ENCODE measurements around the gene PPARG.
A peak's percentile ranks its signal among the peaks of the same experiment; 100 is the strongest.

The PPARG gene

DNA sequence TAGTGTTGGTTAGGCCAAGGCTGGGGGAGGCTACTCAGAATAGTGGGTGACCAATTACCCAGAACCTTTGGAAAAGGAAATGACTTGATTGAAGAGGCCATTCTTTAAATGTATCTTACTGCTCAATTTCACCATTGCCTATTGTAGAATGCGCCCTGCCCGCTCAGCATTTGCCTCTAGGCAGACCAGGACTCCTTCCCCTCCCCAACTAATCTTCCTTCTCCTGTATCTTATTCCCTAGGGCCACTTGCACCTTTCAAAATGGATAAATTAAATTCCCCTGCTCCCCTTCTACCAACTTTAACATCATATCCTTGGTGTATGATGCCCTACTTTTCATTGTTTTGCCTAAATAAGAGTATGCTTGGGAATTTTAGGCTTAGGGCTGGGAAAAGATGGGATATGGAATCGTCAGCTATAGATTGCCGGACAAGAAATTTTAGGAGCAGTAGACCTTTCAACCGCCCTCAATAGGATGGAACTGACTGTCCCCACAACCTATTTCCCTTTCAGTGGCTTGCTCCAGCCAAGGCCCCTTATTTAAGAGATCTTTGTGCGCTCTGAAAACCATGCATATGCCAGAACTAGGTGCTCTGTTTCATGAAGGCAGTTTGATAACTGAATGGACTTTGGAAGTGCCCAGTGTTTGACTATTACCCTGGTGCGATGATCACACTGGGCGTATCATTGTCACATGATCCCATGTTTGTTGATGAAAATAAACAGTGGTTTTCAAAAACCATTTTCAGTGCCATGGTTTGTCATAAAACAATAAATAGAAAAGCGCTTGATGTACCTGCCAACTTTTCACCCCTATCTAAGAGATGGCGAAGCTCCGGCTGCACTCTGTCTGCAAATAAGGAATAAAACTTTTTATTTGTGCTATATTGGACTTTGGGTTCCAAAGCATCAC, 121.1 kb downstream of the PPARG start:
- no peaks in the 10 kb centered on the region for H3K27me3 ChIP-seq (ENCODE audit: insufficient read depth, poor library complexity, severe bottlenecking)
- no peak for DNase-seq (ENCODE audit: low read depth in 1 of 2, low spot score in 1 of 2)
- no peak overlapping the region for H3K27ac ChIP-seq (replicated peaks)
- TF ChIP-seq POLR2AphosphoS5 (IDR thresholded peaks at IDR 0.05; ENCODE audit: low read depth) (no peak), SPI1 (IDR thresholded peaks at IDR 0.05; ENCODE audit: borderline replicate concordance, low read depth) (no peak), GABPA (IDR thresholded peaks at IDR 0.05; ENCODE audit: low read depth) (no peak)
- TF ChIP-seq, protein P1, sequence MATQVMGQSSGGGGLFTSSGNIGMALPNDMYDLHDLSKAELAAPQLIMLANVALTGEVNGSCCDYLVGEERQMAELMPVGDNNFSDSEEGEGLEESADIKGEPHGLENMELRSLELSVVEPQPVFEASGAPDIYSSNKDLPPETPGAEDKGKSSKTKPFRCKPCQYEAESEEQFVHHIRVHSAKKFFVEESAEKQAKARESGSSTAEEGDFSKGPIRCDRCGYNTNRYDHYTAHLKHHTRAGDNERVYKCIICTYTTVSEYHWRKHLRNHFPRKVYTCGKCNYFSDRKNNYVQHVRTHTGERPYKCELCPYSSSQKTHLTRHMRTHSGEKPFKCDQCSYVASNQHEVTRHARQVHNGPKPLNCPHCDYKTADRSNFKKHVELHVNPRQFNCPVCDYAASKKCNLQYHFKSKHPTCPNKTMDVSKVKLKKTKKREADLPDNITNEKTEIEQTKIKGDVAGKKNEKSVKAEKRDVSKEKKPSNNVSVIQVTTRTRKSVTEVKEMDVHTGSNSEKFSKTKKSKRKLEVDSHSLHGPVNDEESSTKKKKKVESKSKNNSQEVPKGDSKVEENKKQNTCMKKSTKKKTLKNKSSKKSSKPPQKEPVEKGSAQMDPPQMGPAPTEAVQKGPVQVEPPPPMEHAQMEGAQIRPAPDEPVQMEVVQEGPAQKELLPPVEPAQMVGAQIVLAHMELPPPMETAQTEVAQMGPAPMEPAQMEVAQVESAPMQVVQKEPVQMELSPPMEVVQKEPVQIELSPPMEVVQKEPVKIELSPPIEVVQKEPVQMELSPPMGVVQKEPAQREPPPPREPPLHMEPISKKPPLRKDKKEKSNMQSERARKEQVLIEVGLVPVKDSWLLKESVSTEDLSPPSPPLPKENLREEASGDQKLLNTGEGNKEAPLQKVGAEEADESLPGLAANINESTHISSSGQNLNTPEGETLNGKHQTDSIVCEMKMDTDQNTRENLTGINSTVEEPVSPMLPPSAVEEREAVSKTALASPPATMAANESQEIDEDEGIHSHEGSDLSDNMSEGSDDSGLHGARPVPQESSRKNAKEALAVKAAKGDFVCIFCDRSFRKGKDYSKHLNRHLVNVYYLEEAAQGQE (IDR thresholded peaks at IDR 0.05; ENCODE audit: insufficient replicate concordance, low read depth): no peak
- TF ChIP-seq, protein P2, sequence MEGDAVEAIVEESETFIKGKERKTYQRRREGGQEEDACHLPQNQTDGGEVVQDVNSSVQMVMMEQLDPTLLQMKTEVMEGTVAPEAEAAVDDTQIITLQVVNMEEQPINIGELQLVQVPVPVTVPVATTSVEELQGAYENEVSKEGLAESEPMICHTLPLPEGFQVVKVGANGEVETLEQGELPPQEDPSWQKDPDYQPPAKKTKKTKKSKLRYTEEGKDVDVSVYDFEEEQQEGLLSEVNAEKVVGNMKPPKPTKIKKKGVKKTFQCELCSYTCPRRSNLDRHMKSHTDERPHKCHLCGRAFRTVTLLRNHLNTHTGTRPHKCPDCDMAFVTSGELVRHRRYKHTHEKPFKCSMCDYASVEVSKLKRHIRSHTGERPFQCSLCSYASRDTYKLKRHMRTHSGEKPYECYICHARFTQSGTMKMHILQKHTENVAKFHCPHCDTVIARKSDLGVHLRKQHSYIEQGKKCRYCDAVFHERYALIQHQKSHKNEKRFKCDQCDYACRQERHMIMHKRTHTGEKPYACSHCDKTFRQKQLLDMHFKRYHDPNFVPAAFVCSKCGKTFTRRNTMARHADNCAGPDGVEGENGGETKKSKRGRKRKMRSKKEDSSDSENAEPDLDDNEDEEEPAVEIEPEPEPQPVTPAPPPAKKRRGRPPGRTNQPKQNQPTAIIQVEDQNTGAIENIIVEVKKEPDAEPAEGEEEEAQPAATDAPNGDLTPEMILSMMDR (IDR thresholded peaks at IDR 0.05; ENCODE audit: insufficient read depth, low read length): no peak
- H3K4me3 ChIP-seq (replicated peaks; ENCODE audit: insufficient read depth, low read length): no peak overlapping the region

DNA sequence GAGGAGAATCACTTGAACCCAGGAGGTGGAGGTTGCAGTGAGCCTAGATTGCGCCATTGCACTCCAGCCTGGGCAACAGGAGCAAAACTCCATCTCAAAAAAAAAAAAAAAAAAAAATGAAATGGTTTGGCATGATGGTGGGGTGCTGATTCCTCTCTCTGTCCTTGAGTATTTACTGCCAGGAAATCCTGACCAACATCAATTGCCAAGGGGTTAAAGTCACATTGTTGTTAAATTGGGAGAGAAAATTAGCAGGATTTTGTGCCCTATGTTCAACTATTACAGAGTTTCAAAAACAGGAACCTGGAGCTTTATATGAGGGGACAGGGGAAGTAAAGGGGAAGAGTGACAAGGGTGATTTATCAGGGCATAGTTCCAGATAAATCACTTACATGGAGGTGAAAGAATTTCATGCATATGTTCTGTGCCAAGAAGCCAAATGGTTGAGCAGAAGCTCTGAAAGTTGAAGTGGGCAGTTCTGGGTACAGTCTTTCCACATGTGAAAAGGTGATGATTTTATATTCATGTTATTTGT, 124.9 kb downstream of the PPARG start:
- TF ChIP-seq GABPA (IDR thresholded peaks at IDR 0.05; ENCODE audit: low read depth) (no peak), POLR2AphosphoS5 (IDR thresholded peaks at IDR 0.05; ENCODE audit: low read depth) (no peak), SPI1 (IDR thresholded peaks at IDR 0.05; ENCODE audit: borderline replicate concordance, low read depth) (peak; percentile 73; the same call in 1 of the 2 replicates)
- TF ChIP-seq, protein P1 (IDR thresholded peaks at IDR 0.05; ENCODE audit: insufficient replicate concordance, low read depth): no peak
- TF ChIP-seq, protein P2 (IDR thresholded peaks at IDR 0.05; ENCODE audit: insufficient read depth, low read length): no peak
- peak in 1 of 2 experiments; percentile 16 for DNase-seq (ENCODE audit: low read depth in 1 of 2, low spot score in 1 of 2)
- Histone ChIP-seq H3K27me3 (ENCODE audit: insufficient read depth, poor library complexity, severe bottlenecking) (no peaks in the 10 kb centered on the region), H3K27ac (replicated peaks) (no peak overlapping the region), H3K4me3 (replicated peaks; ENCODE audit: insufficient read depth, low read length) (no peak overlapping the region)

DNA sequence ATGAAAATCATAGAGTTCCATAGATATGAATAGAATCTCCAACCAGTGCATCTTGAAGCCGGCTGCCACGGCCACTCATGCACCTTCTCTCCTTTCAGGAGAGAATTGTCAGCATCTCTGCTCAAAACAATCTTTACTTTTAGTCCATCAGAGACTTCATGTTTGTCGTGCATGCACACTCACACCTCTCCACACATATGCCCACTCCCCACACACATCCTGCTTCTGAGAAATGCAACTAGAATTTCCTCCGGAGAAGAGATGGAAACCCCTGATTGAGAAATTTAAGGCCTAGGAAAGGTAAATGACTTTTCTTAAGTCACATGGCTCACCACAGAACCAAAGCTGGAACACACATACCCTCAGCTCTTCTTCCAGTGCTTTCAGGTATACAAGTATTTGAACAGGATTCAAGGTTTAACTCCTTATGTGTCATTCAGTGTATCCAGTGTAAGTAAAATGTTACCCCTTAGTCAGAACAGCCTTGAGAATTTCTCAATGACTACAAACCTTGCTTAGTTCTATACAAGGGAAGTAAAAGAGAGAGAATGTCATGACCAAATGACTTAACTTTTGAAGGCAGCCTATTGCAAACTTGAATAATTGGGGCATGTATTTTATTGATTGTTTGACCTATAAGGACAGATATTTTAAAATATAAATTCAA, 126.3 kb downstream of the PPARG start:
- no peak for DNase-seq (ENCODE audit: low read depth in 1 of 2, low spot score in 1 of 2)
- no peak overlapping the region for H3K4me3 ChIP-seq (replicated peaks; ENCODE audit: insufficient read depth, low read length)

More for the DNA sequence above, 126.3 kb downstream of the PPARG start:
- no peak overlapping the region for H3K27ac ChIP-seq (replicated peaks)
- no peaks in the 10 kb centered on the region for H3K27me3 ChIP-seq (ENCODE audit: insufficient read depth, poor library complexity, severe bottlenecking)
- TF ChIP-seq, protein P1 (IDR thresholded peaks at IDR 0.05; ENCODE audit: insufficient replicate concordance, low read depth): no peak
- no peak for TF ChIP-seq GABPA (IDR thresholded peaks at IDR 0.05; ENCODE audit: low read depth)
- no peak for TF ChIP-seq POLR2AphosphoS5 (IDR thresholded peaks at IDR 0.05; ENCODE audit: low read depth)
- TF ChIP-seq SPI1 (IDR thresholded peaks at IDR 0.05; ENCODE audit: borderline replicate concordance, low read depth): no peak
- TF ChIP-seq, protein P2 (IDR thresholded peaks at IDR 0.05; ENCODE audit: insufficient read depth, low read length): no peak
